Mesendoderm (in vitro differentiated cells): ENCODE data around the gene PRKAG1.

Experiments
- DNase-seq: peaks from one replicate; pipeline ENCODE4 v3.0.0; 2013
- H2AK5ac ChIP-seq: 2 replicates; pipeline ENCODE4 v1.6.1; 2013; ENCODE audit warnings: low read length, inconsistent platforms
- H2BK120ac ChIP-seq: 2 replicates; pipeline ENCODE4 v1.6.1; 2013; ENCODE audit warnings: low read depth, mild to moderate bottlenecking, low read length, moderate library complexity, mixed read lengths
- H2BK15ac ChIP-seq: replicated peaks from 2 replicates; pipeline ENCODE4 v1.6.1; 2013; ENCODE audit warnings: low read depth, mild to moderate bottlenecking, moderate library complexity
- H2BK5ac ChIP-seq: 2 replicates; pipeline ENCODE4 v1.6.1; 2013; ENCODE audit warnings: low read length, inconsistent platforms
- H3K18ac ChIP-seq: 2 replicates; pipeline ENCODE4 v1.6.1; 2013; ENCODE audit warnings: mild to moderate bottlenecking, low read length, mixed read lengths
- H3K23ac ChIP-seq: one replicate; pipeline ENCODE4 v1.6.1; 2013; ENCODE audit warnings: low read length
- H3K27ac ChIP-seq: 2 replicates; pipeline ENCODE4 v1.5.1; 2013; ENCODE audit warnings: low read depth, mild to moderate bottlenecking, inconsistent platforms, low read length, moderate library complexity
- H3K27me3 ChIP-seq: 2 replicates; pipeline ENCODE4 v1.6.1; 2013; ENCODE audit warnings: low read length, control low read depth, mild to moderate bottlenecking, inconsistent platforms; ENCODE audit not compliant: insufficient read depth, poor library complexity
- H3K36me3 ChIP-seq: 2 replicates; pipeline ENCODE4 v1.6.1; 2013; ENCODE audit warnings: low read length, inconsistent platforms; ENCODE audit not compliant: control insufficient read depth, insufficient read depth
- H3K4ac ChIP-seq: one replicate; pipeline ENCODE4 v1.6.1; 2013; ENCODE audit warnings: low read depth, mild to moderate bottlenecking, low read length, moderate library complexity
- H3K4me1 ChIP-seq: 2 replicates; pipeline ENCODE4 v1.6.1; 2013; ENCODE audit warnings: low read depth, low read length, inconsistent platforms; ENCODE audit not compliant: control insufficient read depth
- H3K4me2 ChIP-seq: 2 replicates; pipeline ENCODE4 v1.6.1; 2013; ENCODE audit warnings: low read length
- H3K4me3 ChIP-seq: 2 replicates; pipeline ENCODE4 v1.5.1; 2013; ENCODE audit warnings: mild to moderate bottlenecking, low read length
- H3K56ac ChIP-seq: one replicate; pipeline ENCODE4 v1.6.1; 2013; ENCODE audit warnings: low read length
- H3K79me1 ChIP-seq: 2 replicates; pipeline ENCODE4 v1.6.1; 2013; ENCODE audit warnings: low read length, inconsistent platforms
- H3K79me2 ChIP-seq: 2 replicates; pipeline ENCODE4 v1.6.1; 2013; ENCODE audit warnings: mild to moderate bottlenecking, low read length; ENCODE audit not compliant: control insufficient read depth, insufficient read depth
- H3K9ac ChIP-seq: 2 replicates; pipeline ENCODE4 v1.6.1; 2013; ENCODE audit warnings: low read length, inconsistent platforms
- H4K5ac ChIP-seq: one replicate; pipeline ENCODE4 v1.6.1; 2013; ENCODE audit warnings: low read length
- H4K8ac ChIP-seq: one replicate; pipeline ENCODE4 v1.6.1; 2013; ENCODE audit warnings: low read depth, mild to moderate bottlenecking, control low read depth, low read length, moderate library complexity
- WGBS: extraction: QIAGEN DNeasy Blood & Tissue Kit; methylation state at CpG from one replicate; pipeline ENCODE4 v1.1.7; 2013; ENCODE audit warnings: low lambda C conversion rate, missing lambda C conversion rate; ENCODE audit not compliant: insufficient coverage; ENCODE audit errors: extremely low coverage; 5-methylcytosine and 5-hydroxymethylcytosine counted together

The PRKAG1 gene

GRCh38 chr12:49010092-49010668, 8.4 kb downstream of the PRKAG1 start:
- H3K36me3 ChIP-seq: no peaks in the 10 kb centered on the region
- no peak overlapping the region for H4K5ac ChIP-seq
- no peak overlapping the region for H3K27ac ChIP-seq
- H3K4ac ChIP-seq: no peak overlapping the region
- no peak overlapping the region for H2AK5ac ChIP-seq
- no peak overlapping the region for H4K8ac ChIP-seq
- H3K4me2 ChIP-seq: no peak overlapping the region
- H3K79me1 ChIP-seq: no peaks in the 10 kb centered on the region
- H3K79me2 ChIP-seq: no peaks in the 10 kb centered on the region
- no peak overlapping the region for H3K18ac ChIP-seq
- H3K4me3 ChIP-seq: no peak overlapping the region
- no peaks in the 10 kb centered on the region for H3K27me3 ChIP-seq
- H3K9ac ChIP-seq: no peak overlapping the region
- H2BK5ac ChIP-seq: no peak overlapping the region
- no peak overlapping the region for H3K23ac ChIP-seq
- no peak for DNase-seq
- WGBS: no CpG with 5 or more reads among the region's 3 CpGs
- H2BK15ac ChIP-seq: no peak overlapping the region
- no peak overlapping the region for H2BK120ac ChIP-seq
- H3K4me1 ChIP-seq: no peaks in the 10 kb centered on the region
- H3K56ac ChIP-seq: no peak overlapping the region

DNA sequence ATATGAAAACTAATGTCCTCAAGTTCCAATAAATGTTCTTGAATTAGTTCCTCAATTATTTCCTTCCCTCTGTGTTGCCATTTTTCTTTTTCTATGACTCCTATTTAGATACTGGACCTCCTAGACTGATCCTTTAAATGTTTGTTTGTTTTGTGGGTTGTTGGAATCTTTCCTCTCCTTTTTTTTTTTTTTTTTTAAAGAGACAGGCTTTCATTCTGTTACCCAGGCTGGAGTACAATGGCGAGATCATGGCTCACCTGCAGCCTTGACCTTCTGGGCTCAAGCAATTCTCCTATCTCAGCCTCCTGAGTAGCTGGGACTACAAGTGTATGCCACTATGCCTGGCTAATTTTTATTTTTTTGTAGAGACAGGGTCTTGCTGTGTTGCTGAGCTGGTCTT, 9.6 kb downstream of the PRKAG1 start:
- Histone ChIP-seq H3K9ac (no peak overlapping the region), H4K5ac (no peak overlapping the region), H2BK15ac (no peak overlapping the region), H3K23ac (no peak overlapping the region), H3K4me2 (no peak overlapping the region), H3K79me1 (no peaks in the 10 kb centered on the region), H3K79me2 (no peaks in the 10 kb centered on the region), H3K4me3 (no peak overlapping the region), H4K8ac (no peak overlapping the region), H3K27me3 (no peaks in the 10 kb centered on the region), H3K36me3 (no peaks in the 10 kb centered on the region), H2AK5ac (no peak overlapping the region), H3K27ac (no peak overlapping the region), H3K18ac (no peak overlapping the region), H3K4ac (no peak overlapping the region), H2BK120ac (no peak overlapping the region), H3K4me1 (no peaks in the 10 kb centered on the region), H2BK5ac (no peak overlapping the region), H3K56ac (no peak overlapping the region)
- no CpG with 5 or more reads among the region's 1 CpG for WGBS
- no peak for DNase-seq

GRCh38 chr12:49000346-49000745, 18.2 kb downstream of the PRKAG1 start:
- no peak overlapping the region for H4K5ac ChIP-seq
- no CpG with 5 or more reads among the region's 2 CpGs for WGBS
- H2BK15ac ChIP-seq: no peak overlapping the region
- no peak overlapping the region for H3K4ac ChIP-seq
- H3K27me3 ChIP-seq: peaks cover 10% of the 10 kb centered on the region
- H2BK5ac ChIP-seq: no peak overlapping the region
- no peak overlapping the region for H4K8ac ChIP-seq
- H2BK120ac ChIP-seq: no peak overlapping the region
- H3K23ac ChIP-seq: no peak overlapping the region
- no peaks in the 10 kb centered on the region for H3K79me2 ChIP-seq
- no peak for DNase-seq
- H3K36me3 ChIP-seq: no peaks in the 10 kb centered on the region
- H3K27ac ChIP-seq: no peak overlapping the region
- no peak overlapping the region for H3K4me2 ChIP-seq
- no peak overlapping the region for H3K18ac ChIP-seq
- H2AK5ac ChIP-seq: no peak overlapping the region
- peaks cover 2% of the 10 kb centered on the region for H3K4me1 ChIP-seq
- no peak overlapping the region for H3K9ac ChIP-seq
- no peak overlapping the region for H3K4me3 ChIP-seq
- no peak overlapping the region for H3K56ac ChIP-seq
- H3K79me1 ChIP-seq: no peaks in the 10 kb centered on the region

- DNase-seq: no peak
- H3K9ac ChIP-seq: peak within 1 kb of the TSS; percentile 44
- no peak within 1 kb of the TSS for H2BK5ac ChIP-seq
- no peak within 1 kb of the TSS for H3K18ac ChIP-seq
- no peak within 1 kb of the TSS for H4K8ac ChIP-seq
- H3K27me3 ChIP-seq: peaks cover 13% of the 10 kb centered on the region
- H3K4ac ChIP-seq: no peak within 1 kb of the TSS
- peak within 1 kb of the TSS; percentile 2 for H3K4me3 ChIP-seq
- H3K23ac ChIP-seq: no peak within 1 kb of the TSS
- H3K56ac ChIP-seq: peak within 1 kb of the TSS; percentile 63
- H3K79me1 ChIP-seq: no peaks in the 10 kb centered on the region
- no CpG with 5 or more reads among the region's 30 CpGs for WGBS
- no peak within 1 kb of the TSS for H2AK5ac ChIP-seq
- H3K79me2 ChIP-seq: no peaks in the 10 kb centered on the region
- peaks cover 2% of the 10 kb centered on the region for H3K4me1 ChIP-seq
- no peak within 1 kb of the TSS for H3K27ac ChIP-seq
- H2BK15ac ChIP-seq: no peak within 1 kb of the TSS
- no peak within 1 kb of the TSS for H2BK120ac ChIP-seq
- no peak within 1 kb of the TSS for H4K5ac ChIP-seq
- H3K36me3 ChIP-seq: no peaks in the 10 kb centered on the region
- peak within 1 kb of the TSS; percentile 58 for H3K4me2 ChIP-seq
Observed at GRCh38 chr12:48999371-49000131, 19.0 kb downstream of the PRKAG1 start, which contains the start of gene DDN. Gene DDN (minus strand): TSS chr12:48999375. CDS start chr12:48999287, 88 bp downstream.

DNA sequence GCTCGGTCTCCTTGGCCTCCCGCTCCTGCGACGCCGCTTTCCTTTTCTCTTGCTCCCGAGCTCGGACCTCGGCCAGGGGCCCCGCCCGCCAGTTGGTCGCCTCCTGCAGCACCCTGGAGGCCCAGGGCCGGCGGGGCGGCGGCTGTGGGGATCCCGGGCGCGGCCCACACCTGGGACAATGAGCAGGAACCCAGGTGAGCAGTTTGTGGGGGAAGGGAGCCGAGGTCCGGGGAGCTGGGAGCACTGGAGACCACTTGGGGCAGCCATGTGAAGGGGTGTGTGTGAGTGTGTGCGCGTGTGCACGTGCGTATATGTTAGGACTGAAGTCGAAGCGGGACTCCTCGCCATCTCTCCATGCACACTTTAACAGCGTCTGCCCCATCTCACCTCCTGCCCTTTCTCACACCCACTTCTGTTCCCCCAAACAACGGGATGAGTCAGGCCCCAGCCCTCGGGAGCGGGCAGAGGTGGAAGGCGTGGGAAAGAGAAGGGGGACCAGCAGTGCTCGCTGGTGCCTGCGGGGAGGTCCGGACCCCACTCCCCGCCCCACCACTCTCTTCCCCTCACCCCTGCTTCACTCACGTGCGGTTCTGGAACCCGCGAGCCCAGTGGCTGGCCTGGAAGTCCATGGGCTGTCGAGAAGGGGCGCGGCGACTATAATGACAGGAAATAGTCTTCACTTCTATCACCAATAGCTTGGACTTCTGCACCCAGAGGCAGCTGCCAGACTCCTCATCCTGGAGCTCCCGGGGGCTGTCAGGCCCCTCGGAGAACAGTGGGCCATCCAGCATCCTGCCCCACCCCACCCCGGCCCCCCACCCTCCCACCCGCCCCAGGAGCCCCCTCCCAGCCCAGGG, 19.9 kb downstream of the PRKAG1 start:
- Histone ChIP-seq H3K56ac (peak overlapping the region; percentile 63), H3K27ac (no peak overlapping the region), H4K5ac (no peak overlapping the region), H2AK5ac (no peak overlapping the region), H3K36me3 (no peaks in the 10 kb centered on the region), H2BK120ac (no peak overlapping the region), H2BK15ac (no peak overlapping the region), H2BK5ac (no peak overlapping the region), H3K79me2 (no peaks in the 10 kb centered on the region), H3K4me3 (no peak overlapping the region), H3K23ac (no peak overlapping the region), H3K9ac (peak overlapping the region; percentile 44), H3K18ac (no peak overlapping the region), H3K4ac (no peak overlapping the region), H3K4me1 (peaks cover 6% of the 10 kb centered on the region), H3K4me2 (peak overlapping the region; percentile 58), H4K8ac (no peak overlapping the region), H3K27me3 (peaks cover 14% of the 10 kb centered on the region), H3K79me1 (no peaks in the 10 kb centered on the region)
- no peak for DNase-seq
- no CpG with 5 or more reads among the region's 48 CpGs for WGBS
